Mammary epithelial cell (primary cell): Measurements from ENCODE around the gene PCSK5.

Source experiments
- EZH2 ChIP-seq: IDR thresholded peaks from 2 replicates; pipeline ENCODE4 v1.6.1; 2012; ENCODE audit warnings: low read length, inconsistent platforms, borderline replicate concordance
- TF ChIP-seq, protein P1 (sequence below), 2 donors: IDR thresholded peaks in 1 of 2; conservative IDR thresholded peaks in 1 of 2; 2 replicates each; pipeline ENCODE4 v1.5.1; 2011 to 2012; ENCODE audit warnings: inconsistent platforms in 2 of 2, low read length in 2 of 2, mild to moderate bottlenecking in 2 of 2, control low read depth in 1 of 2, low read depth in 1 of 2; ENCODE audit not compliant: insufficient read depth in 1 of 2; ENCODE audit errors: extremely low read depth in 1 of 2

DNA sequence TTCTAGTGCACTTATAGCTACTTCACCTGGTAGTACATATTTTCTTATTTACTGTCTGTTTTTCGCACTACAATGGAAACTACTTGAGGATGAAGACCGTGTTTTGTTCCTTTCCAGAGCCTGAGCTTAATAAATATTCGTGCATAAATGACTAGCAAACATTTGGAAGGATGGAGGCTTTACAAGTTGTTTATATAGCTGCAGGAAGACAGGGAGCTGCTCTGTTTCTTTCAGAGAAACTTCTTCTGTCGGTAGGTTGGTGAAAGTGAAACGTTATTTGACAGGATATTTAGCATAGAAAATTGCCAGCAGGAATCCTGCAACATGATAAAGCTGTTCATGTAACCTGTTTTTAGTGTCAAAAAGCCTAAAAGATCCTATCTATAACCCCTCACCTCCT lies 210.6 kb downstream of the PCSK5 start:
- TF ChIP-seq, protein P1, sequence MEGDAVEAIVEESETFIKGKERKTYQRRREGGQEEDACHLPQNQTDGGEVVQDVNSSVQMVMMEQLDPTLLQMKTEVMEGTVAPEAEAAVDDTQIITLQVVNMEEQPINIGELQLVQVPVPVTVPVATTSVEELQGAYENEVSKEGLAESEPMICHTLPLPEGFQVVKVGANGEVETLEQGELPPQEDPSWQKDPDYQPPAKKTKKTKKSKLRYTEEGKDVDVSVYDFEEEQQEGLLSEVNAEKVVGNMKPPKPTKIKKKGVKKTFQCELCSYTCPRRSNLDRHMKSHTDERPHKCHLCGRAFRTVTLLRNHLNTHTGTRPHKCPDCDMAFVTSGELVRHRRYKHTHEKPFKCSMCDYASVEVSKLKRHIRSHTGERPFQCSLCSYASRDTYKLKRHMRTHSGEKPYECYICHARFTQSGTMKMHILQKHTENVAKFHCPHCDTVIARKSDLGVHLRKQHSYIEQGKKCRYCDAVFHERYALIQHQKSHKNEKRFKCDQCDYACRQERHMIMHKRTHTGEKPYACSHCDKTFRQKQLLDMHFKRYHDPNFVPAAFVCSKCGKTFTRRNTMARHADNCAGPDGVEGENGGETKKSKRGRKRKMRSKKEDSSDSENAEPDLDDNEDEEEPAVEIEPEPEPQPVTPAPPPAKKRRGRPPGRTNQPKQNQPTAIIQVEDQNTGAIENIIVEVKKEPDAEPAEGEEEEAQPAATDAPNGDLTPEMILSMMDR (conservative IDR thresholded peaks at IDR 0.05 in 1 of 2, IDR thresholded peaks at IDR 0.05 in 1 of 2; ENCODE audit: extremely low read depth in 1 of 2, insufficient read depth in 1 of 2, low read depth in 1 of 2, low read length in 2 of 2): no peak
- no peak for TF ChIP-seq EZH2
